Activated CD4-positive, alpha-beta T cell treated with anti-CD3 and anti-CD28 coated beads for 36 hours (primary cell): ENCODE data around the gene INPP5K. TPM values are rescaled to one million over a fixed set of nuclear protein-coding genes. Genes with fewer than 3 reads are reported as not detected.
A peak's percentile ranks its signal among the peaks of the same experiment; 100 is the strongest.

Experiments
- ATAC-seq: fragments of 200-7000 bp; cut with Tn5 transposase; one replicate; pipeline ENCODE4 v1.10.0; 2021; ENCODE audit warnings: mild to moderate bottlenecking, moderate library complexity
- CTCF ChIA-PET: fragments of 350-600 bp; sonication (Branson Sonifier 250); formaldehyde crosslinking; loops from one replicate; lab custom pipeline; 2021; ENCODE audit warnings: antibody characterized with exemption; lab: Charles Lee
- POLR2A ChIA-PET: fragments of 350-600 bp; sonication (Branson Sonifier 250); formaldehyde crosslinking; loops from one replicate; lab custom pipeline; 2021; ENCODE audit warnings: antibody characterized with exemption, inconsistent platforms; lab: Charles Lee
- DNase-seq: peaks from one replicate; pipeline ENCODE4 v3.0.0-alpha.2; 2020
- H3K27ac Mint-ChIP-seq: one replicate; pipeline ENCODE4 v1.8.0; 2021; ENCODE audit warnings: mixed read lengths
- H3K27me3 Mint-ChIP-seq: one replicate; pipeline ENCODE4 v1.8.0; 2021; ENCODE audit warnings: mixed read lengths
- H3K36me3 Mint-ChIP-seq: one replicate; pipeline ENCODE4 v1.8.0; 2021; ENCODE audit warnings: low read depth, mixed read lengths
- H3K4me1 Mint-ChIP-seq: one replicate; pipeline ENCODE4 v1.8.0; 2021; ENCODE audit warnings: mixed read lengths
- H3K4me3 Mint-ChIP-seq: one replicate; pipeline ENCODE4 v1.8.0; 2021; ENCODE audit warnings: mild to moderate bottlenecking, moderate library complexity, mixed read lengths
- H3K9me3 Mint-ChIP-seq: one replicate; pipeline ENCODE4 v1.8.0; 2021; ENCODE audit warnings: low read depth, mixed read lengths
- intact Hi-C, 2 experiments: fragments of 100-400 bp; cut with DNase I in 1 of 2; cut with micrococcal nuclease in 1 of 2; formaldehyde crosslinking; loops; one replicate each; pipeline versions ENCODE4 v1.14.2 to v1.15.1; 2022 to 2024; cut with DNase I, micrococcal nuclease
- total RNA-seq, 2 experiments: library from RNA; stranded (reverse); gene quantifications; one replicate each; pipeline ENCODE4 v1.2.3, GENCODE V29; 2021

INPP5K gene
- total RNA-seq, 2 experiments from 2014 or later, result 18.5 to 27.3 TPM

DNA sequence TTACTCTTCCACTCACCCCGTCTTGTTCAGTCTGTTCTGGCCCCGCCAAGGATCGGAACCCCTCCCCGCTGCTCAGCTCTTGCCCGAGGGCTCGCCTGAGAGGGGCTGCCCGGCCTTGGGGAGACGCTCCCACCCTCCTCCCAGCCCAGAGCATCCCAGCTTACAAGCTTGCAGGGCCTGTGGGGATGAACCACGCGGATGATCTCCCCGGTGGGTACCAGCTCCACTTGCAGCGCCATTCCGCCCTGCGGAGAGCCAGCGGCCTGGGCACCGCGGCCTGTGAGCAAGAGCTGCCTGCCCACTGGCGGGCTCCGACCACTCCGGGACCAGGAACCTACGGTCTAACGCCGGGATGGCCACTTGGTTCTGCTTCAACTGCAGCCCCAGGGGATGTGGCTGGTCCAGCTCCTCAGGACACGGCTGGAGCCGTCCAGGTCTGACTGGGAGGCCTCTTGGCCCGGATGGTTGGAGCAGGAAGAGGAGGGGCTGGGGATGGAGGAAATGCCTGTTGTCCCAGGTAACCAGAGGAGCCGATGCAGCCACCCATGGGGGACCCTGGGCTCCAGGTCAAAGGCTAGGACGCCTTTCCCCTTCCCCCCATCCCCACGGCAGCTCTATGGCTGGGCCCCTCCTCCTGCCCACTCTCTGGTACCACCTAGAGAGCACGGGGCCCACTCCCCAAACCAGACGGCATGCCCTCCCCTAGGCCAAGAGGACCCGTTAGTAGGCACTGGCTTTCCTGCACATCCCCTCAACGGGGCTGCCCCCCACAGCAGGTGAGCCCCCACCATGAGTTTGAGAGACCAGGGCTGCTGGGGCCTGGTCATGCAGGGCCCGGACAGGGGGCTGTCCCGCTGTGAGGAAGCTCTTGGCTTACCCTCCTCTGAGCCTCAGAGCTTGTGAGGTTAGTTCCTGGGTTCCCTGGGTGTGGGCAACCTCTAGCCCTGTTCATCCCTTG is 23.9 kb downstream of the INPP5K start, which contains the start of gene MYO1C:
Gene MYO1C (minus strand): TSS at position 438 of the 958 bp plus-strand sequence. CDS start 199 bp downstream, at position 239.
- no peaks in the 10 kb centered on the region for H3K27me3 Mint-ChIP-seq

DNA sequence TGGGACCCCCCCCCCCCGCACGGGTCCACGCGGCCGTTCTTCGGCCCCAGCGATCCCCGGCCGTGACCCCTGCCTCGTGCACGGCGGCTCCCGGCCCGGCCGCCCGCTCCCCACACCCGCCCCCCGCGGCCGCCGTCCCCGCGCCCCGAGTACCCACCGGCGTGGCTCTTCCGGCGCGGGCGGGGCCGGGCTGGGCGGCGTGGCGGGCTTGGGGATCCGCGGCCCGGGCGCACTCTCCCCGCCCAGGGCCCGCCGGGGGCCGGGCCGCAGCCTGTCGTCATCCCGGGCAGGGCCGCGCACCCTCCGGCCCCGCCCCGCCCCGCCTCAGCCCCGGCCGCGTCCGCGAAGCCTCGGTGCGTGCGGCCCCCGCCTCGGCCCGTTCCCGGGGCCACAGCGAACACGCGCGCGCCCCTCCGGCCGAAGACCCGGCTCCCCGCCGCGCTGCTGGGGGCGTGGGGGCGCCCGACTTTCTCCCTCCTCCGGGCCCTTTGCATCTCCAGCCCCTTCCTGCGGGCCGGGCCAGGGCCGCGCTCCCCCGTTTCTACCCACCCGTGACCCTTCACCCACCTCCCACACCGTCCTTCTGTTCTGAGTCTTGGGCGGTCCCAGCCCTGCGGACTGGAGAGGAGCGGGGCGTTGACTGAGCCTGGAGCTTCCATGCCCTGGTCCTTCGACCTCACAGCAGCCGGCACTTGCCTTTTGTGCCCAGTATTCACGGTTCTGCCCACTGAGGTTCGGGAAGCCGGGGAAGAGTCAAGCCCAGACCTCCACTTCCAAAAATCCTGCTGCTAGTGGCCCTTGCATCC is 24.8 kb downstream of the INPP5K start:
- Mint-ChIP-seq H3K27me3 (no peaks in the 10 kb centered on the region), H3K36me3 (no peaks in the 10 kb centered on the region), H3K9me3 (no peaks in the 10 kb centered on the region), H3K4me3 (peak overlapping the region; percentile 83), H3K4me1 (peaks cover 35% of the 10 kb centered on the region), H3K27ac (peak overlapping the region; percentile 59)
- peak; percentile 62 for ATAC-seq
- DNase-seq, result peak; percentile 64
- intact Hi-C loops, result loop anchor here in 1 of 2 experiments (1.0 to 2.0 kb wide), 6 partner anchors 25 to 157 kb away; partner anchors contain the start of genes CRK, INPP5K, PITPNA and RILP
- ChIA-PET CTCF (interaction anchor here (0.8 to 1.1 kb wide), 3 partner anchors 18 to 126 kb away, joined by 3 to 5 read pairs (median 4); no protein-coding TSS in a partner anchor), POLR2A (interaction anchor here (1.0 kb wide), 1 partner anchor 32 kb away, joined by 4 read pairs; no protein-coding TSS in a partner anchor)

More for the DNA sequence above, 23.9 kb downstream of the INPP5K start, which contains the start of gene MYO1C:
- no peaks in the 10 kb centered on the region for H3K36me3 Mint-ChIP-seq
- peaks cover 29% of the 10 kb centered on the region for H3K4me1 Mint-ChIP-seq
- H3K4me3 Mint-ChIP-seq, result peak within 1 kb of the TSS; percentile 72
- ATAC-seq (no peak), DNase-seq (no peak)
- H3K9me3 Mint-ChIP-seq, result no peaks in the 10 kb centered on the region
- H3K27ac Mint-ChIP-seq, result peak within 1 kb of the TSS; percentile 59
- ChIA-PET CTCF (interaction anchor here (0.7 to 1.1 kb wide), 4 partner anchors 17 to 940 kb away, joined by 3 to 5 read pairs (median 4); no protein-coding TSS in a partner anchor), POLR2A (interaction anchor here (1.0 kb wide), 1 partner anchor 32 kb away, joined by 4 read pairs; no protein-coding TSS in a partner anchor)
- intact Hi-C loops, result no loop called here

DNA sequence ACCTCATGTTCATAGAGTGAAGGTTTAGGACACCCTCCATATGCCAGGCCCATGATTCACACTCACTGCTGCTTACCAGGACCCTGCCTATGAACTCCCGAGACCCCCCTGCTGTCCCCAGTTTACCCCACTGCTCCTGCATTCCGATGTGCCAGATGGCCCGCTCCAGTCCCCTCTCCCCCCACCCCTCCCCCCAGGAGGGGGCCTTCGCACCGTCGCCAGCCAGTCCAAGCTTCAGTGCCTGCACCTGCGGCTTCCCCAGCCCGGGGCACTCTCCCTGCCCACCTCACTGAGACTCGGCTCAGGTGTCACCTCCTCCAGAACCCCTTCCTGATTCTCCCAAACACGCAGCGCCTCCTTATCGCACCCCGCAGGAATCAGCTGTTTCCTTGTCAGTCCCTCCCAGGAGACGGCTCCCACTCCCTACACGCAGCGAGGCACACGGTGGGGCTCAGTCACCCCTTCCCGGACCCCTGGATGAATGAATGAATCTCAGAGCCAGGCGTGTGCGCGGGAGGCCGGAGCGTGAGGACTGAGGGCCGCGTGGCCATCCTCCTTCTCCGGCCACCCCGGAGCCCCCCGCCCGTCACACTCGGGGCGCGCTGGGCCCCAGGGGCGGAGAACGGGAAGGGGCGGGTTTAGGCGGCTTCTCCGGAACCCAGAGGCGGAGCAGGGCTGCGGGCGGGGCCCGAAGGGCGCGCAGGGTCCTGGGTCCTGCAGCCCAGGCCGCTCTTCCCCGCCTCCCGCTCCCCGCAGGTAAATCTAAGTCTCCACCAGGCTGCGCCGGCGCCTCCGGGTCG is 25.6 kb downstream of the INPP5K start:
- intact Hi-C loops, result loop anchor here in 1 of 2 experiments (1.0 to 2.0 kb wide), 6 partner anchors 25 to 158 kb away; partner anchors contain the start of genes CRK, INPP5K, PITPNA and RILP
- POLR2A ChIA-PET, result no interaction called here
- Mint-ChIP-seq H3K9me3 (no peaks in the 10 kb centered on the region), H3K36me3 (no peaks in the 10 kb centered on the region), H3K4me1 (peaks cover 38% of the 10 kb centered on the region), H3K27ac (peak overlapping the region; percentile 48), H3K27me3 (no peaks in the 10 kb centered on the region), H3K4me3 (peak overlapping the region; percentile 83)
- ATAC-seq (peak; percentile 74), DNase-seq (peak; percentile 81)
- CTCF ChIA-PET, result no interaction called here

DNA sequence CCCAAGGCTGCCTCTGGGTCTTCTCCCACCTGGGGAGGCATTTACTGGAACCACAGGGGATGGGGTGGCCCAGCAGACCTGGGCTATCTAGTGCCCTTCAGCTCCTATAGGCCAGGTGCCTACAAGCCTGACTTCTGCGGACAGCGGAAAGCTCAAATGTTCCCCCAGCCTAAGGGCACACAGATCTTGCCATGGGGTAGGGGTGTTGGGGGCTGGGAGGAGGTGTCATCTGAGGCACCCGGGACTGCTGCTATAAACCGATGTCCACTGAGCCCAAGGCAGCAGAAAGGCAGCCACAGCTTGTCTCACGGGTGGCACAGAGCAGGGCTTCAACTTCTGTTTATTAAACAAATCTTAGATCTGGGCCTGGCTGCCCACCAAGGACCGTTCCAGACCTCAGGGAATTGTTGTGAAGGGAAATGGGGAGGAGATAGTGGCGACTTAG is 27.6 kb downstream of the INPP5K start:
- H3K27me3 Mint-ChIP-seq, result no peaks in the 10 kb centered on the region
- no peak for ATAC-seq
- peaks cover 42% of the 10 kb centered on the region for H3K4me1 Mint-ChIP-seq
- no peak for DNase-seq
- intact Hi-C loops, result loop anchor here in 1 of 2 experiments (2.0 kb wide), 1 partner anchor 26 kb away; no protein-coding TSS in a partner anchor
- no peaks in the 10 kb centered on the region for H3K9me3 Mint-ChIP-seq
- H3K27ac Mint-ChIP-seq, result no peak overlapping the region
- ChIA-PET POLR2A (interaction anchor here (0.7 kb wide), 1 partner anchor 10 kb away, joined by 6 read pairs; no protein-coding TSS in a partner anchor), CTCF (interaction anchor here (0.7 to 1.6 kb wide), 2 partner anchors 123 to 161 kb away, joined by 3 to 4 read pairs; partner anchors contain the start of gene RILP)
- H3K36me3 Mint-ChIP-seq, result peaks cover 3% of the 10 kb centered on the region
- peak overlapping the region; percentile 6 for H3K4me3 Mint-ChIP-seq

DNA sequence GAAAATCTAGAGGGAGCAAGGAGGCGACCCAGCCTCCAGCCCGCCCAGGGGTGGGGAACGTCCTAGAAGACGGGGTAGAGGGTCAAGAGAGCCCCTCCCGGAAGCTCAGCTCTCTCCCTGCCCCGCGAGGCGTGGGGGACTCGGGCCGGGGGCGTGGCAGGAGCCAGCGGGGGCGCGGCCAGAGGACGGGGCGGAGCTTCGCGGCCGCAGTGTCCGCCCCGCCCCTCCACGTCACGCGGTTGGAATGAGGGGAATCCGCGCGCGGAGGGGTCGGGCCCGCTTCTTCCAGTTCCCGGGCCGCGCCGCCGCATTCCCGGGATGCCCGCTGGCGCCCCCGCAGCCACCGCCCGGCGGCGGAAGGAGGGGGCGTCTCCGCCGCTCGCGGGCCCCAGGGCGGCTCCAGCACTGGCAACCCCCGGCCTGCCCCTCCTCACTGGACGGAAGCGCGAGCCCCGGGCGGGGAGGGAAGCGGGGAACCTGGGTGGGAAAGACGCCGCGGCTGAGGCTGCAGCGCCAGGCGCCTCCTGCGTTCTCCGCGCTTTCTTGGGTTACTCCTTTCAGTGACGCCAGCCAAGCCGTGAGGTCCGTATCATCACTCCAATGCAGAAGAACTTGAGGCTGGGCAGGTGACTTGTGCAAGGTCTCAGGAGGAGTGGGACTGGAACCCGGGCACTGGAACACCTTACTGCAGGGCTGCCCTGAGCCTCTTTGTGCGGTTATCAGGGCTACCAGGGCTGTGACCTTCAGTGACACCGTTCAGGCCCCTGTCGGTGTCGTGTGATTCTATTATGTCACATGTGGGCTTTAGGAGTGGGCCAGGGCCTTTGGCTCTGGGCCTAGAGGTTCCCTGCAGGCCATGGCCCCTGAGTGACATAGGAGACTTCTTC is 28.2 kb downstream of the INPP5K start:
- CTCF ChIA-PET, result interaction anchor here (0.6 to 1.6 kb wide), 4 partner anchors 46 to 161 kb away, joined by 3 to 4 read pairs (median 4); partner anchors contain the start of gene RILP
- peak; percentile 77 for DNase-seq
- peak; percentile 10 for ATAC-seq
- H3K27me3 Mint-ChIP-seq, result no peaks in the 10 kb centered on the region
- H3K4me1 Mint-ChIP-seq, result peaks cover 42% of the 10 kb centered on the region
- H3K36me3 Mint-ChIP-seq, result peaks cover 3% of the 10 kb centered on the region
- H3K27ac Mint-ChIP-seq, result peak overlapping the region; percentile 63
- intact Hi-C loops, result loop anchor here in 1 of 2 experiments (2.0 kb wide), 1 partner anchor 25 kb away; no protein-coding TSS in a partner anchor
- peak overlapping the region; percentile 71 for H3K4me3 Mint-ChIP-seq
- no peaks in the 10 kb centered on the region for H3K9me3 Mint-ChIP-seq
- POLR2A ChIA-PET, result interaction anchor here (0.6 to 0.8 kb wide), 2 partner anchors 56 to 97 kb away, joined by 3 to 4 read pairs; no protein-coding TSS in a partner anchor

DNA sequence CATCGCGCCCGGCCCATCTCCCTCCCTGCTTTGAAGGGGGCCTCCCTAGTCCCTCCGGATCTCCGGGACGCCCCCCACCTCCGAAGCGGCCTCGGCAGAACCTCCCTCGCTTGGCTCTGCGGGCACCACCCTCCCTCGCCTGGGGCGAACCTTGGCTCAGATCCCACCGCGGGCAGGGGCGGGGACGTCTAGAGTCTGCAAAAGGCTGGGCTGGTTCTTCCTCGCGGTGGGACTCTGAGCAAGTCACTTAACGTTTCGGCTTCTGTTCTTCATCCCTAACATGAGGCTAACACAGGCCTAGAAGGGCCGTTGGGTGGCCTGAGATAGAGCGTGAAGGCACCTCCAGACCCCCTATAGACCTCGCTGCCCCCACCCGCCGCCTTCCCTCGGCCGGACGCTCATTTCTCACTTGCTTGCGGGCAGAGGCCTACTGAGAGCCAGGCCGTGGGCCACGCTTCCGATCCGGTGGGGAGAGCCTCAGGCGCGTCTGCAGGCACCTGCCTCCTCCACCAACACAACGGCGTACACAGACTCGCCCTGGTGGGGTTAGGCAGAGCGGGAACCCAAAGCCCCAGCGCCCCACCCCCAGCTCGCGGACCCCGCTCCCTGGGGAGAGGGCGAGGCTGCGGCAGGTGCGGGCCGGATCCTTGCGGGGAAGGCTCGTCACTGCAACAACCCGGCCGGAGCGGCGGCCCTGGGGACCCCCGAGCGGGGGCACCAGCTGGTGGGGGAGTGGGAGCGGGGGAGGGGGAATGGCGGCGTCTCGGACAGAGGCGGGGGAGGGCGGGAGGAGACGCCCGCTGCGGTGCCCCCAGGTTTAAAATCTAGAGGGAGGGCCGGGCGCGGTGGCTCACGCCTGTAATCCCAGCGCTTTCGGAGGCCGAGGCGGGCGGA is 29.4 kb downstream of the INPP5K start:
- ATAC-seq (peak; percentile 37), DNase-seq (peak; percentile 86)
- no peaks in the 10 kb centered on the region for H3K27me3 Mint-ChIP-seq
- peak overlapping the region; percentile 77 for H3K27ac Mint-ChIP-seq
- peaks cover 37% of the 10 kb centered on the region for H3K4me1 Mint-ChIP-seq
- H3K9me3 Mint-ChIP-seq, result no peaks in the 10 kb centered on the region
- intact Hi-C loops, result loop anchor here in 1 of 2 experiments (1.0 kb wide), 1 partner anchor 87 kb away; the partner anchor contains the start of gene YWHAE
- peaks cover 3% of the 10 kb centered on the region for H3K36me3 Mint-ChIP-seq
- peak overlapping the region; percentile 71 for H3K4me3 Mint-ChIP-seq
- POLR2A ChIA-PET, result interaction anchor here (0.6 to 0.8 kb wide), 2 partner anchors 55 to 96 kb away, joined by 3 to 4 read pairs; no protein-coding TSS in a partner anchor
- CTCF ChIA-PET, result interaction anchor here (0.6 kb wide), 1 partner anchor 120 kb away, joined by 3 read pairs; no protein-coding TSS in a partner anchor

DNA sequence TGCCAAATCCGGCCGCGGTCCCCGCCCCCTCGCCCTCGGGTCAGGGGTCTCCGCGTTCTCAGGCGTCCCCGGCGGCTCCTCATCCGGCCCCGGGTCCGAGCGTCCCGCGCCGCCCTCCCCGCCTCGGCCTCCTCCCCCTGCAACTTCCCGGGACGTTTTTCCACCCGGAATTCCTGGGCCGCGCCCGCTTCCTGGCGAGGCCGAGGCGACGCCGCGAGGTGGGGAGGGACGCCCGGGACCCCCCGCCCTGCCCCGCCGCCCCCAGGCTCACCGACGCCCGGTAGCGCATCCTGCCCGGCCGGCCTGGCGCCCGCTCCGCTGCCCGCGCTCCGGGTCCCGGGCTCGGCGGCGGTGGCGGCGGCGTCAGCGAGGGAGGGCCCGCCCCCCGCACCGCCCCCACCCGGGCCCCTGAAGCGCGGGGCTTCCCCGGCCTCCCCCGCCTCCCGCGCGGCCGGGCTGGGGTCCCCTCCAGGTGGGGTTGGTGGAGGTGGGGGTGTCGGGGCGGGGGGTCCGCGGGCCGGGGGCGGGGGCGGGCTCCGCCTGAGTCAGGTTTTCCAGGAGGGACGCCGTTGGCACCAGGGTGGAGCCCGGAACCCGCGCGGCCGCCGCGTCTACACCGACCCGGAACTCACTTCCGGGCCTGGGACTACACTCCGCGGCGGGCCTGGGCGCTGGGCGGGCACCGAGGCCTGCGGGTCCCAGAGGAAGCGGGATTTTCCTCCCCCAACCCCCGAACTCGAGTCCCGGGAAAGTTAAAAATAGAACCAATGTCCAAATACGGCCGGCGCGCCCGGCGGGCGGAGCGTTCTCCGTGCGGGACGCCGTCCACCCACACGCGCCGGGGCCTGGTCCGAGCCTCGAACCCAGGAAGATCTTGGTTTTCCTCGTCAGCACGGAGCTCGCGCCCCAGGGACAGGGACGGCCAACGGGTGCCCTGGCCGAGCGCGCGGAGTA is 30.7 kb downstream of the INPP5K start:
- intact Hi-C loops, result loop anchor here in 1 of 2 experiments (1.0 kb wide), 2 partner anchors 22 to 85 kb away; partner anchors contain the start of gene YWHAE
- ChIA-PET POLR2A (no interaction called here), CTCF (interaction anchor here (1.1 kb wide), 1 partner anchor 121 kb away, joined by 8 read pairs; no protein-coding TSS in a partner anchor)
- Mint-ChIP-seq H3K4me1 (peaks cover 32% of the 10 kb centered on the region), H3K27ac (no peak overlapping the region), H3K36me3 (peaks cover 6% of the 10 kb centered on the region), H3K27me3 (no peaks in the 10 kb centered on the region), H3K9me3 (no peaks in the 10 kb centered on the region), H3K4me3 (peak overlapping the region; percentile 66)
- ATAC-seq (peak; percentile 38), DNase-seq (peak; percentile 81)
